Measurements from ENCODE around the gene ENTPD5.
"Not testable (repeated sequence)": the region's sequence is repeated elsewhere in the genome, so short reads cannot be mapped to it uniquely, and the experiment has no call there.

ENTPD5 gene

GRCh38 chr14:73944432-73945158 is 74.5 kb downstream of the ENTPD5 start:
- no peak for DNase-seq (ENCODE audit: low read depth in 2 of 2)

GRCh38 chr14:73943083-73943482 is 76.0 kb downstream of the ENTPD5 start:
- no peak for DNase-seq (ENCODE audit: low read depth in 2 of 2)

- DNase-seq (ENCODE audit: low read depth in 2 of 2) = no peak
These were observed 76.9 kb downstream of the ENTPD5 start for GRCh38 chr14:73942180-73942579.

- DNase-seq (ENCODE audit: low read depth in 2 of 2) = no peak
These were observed 82.1 kb downstream of the ENTPD5 start for GRCh38 chr14:73937012-73937411.

GRCh38 chr14:73936548-73936947 is 82.5 kb downstream of the ENTPD5 start:
- no peak for DNase-seq (ENCODE audit: low read depth in 2 of 2)

GRCh38 chr14:73935666-73936065 is 83.4 kb downstream of the ENTPD5 start:
- DNase-seq (ENCODE audit: low read depth in 2 of 2) = no peak

GRCh38 chr14:73924337-73924736 is 94.8 kb downstream of the ENTPD5 start:
- DNase-seq (ENCODE audit: low read depth in 2 of 2) = no peak

- DNase-seq (ENCODE audit: low read depth in 2 of 2) = not testable (repeated sequence)
These were observed 99.6 kb downstream of the ENTPD5 start for GRCh38 chr14:73919457-73919856.

- no peak for DNase-seq (ENCODE audit: low read depth in 2 of 2)
These were observed 102.8 kb downstream of the ENTPD5 start for GRCh38 chr14:73916324-73916723.

GRCh38 chr14:73913256-73913655 is 105.8 kb downstream of the ENTPD5 start:
- DNase-seq (ENCODE audit: low read depth in 2 of 2) = no peak

GRCh38 chr14:73909681-73910080 is 109.4 kb downstream of the ENTPD5 start:
- no peak for DNase-seq (ENCODE audit: low read depth in 2 of 2)
